Left ventricle myocardium inferior (tissue), 1 donor: ENCODE data around the gene PAFAH2. TPM values are rescaled to one million over a fixed set of nuclear protein-coding genes. Genes with fewer than 3 reads are reported as not detected.

Source experiments
- DNase-seq: peaks from one replicate; pipeline ENCODE4 v3.0.0-alpha.2; 2020
- H3K27ac ChIP-seq: fragments of 200-600 bp; replicated peaks from 2 replicates; pipeline ENCODE4 v1.8.0; 2021
- H3K27me3 ChIP-seq: fragments of 200-600 bp; 2 replicates; pipeline ENCODE4 v1.8.0; 2021; ENCODE audit warnings: low read depth
- H3K36me3 ChIP-seq: fragments of 200-600 bp; 2 replicates; pipeline ENCODE4 v1.8.0; 2021
- H3K4me1 ChIP-seq: fragments of 200-600 bp; 2 replicates; pipeline ENCODE4 v1.8.0; 2021
- H3K4me3 ChIP-seq: fragments of 200-600 bp; 2 replicates; pipeline ENCODE4 v1.8.0; 2021; ENCODE audit warnings: mild to moderate bottlenecking, moderate library complexity
- H3K9me3 ChIP-seq: fragments of 200-600 bp; replicated peaks from 2 replicates; pipeline ENCODE4 v1.8.0; 2021
- CTCF ChIP-seq: fragments of 200-600 bp; IDR thresholded peaks from 2 replicates; pipeline ENCODE4 v1.8.0; 2021; ENCODE audit warnings: antibody characterized with exemption, mild to moderate bottlenecking, borderline replicate concordance
- intact Hi-C: fragments of 100-400 bp; cut with micrococcal nuclease; formaldehyde crosslinking; loops from one replicate; pipeline ENCODE4 v1.11.0; 2022
- total RNA-seq: library from RNA; stranded (reverse); fragmentation: NEBNext Ultra II Directional; extraction: Animal tissue kit (Norgen Biotek cat#: 25700); gene quantifications from one replicate; pipeline ENCODE4 v1.2.1, GENCODE V29; 2021
- donor health status: DM: no; HTN: yes; CAD: no; lungs with severe emphysema.

The PAFAH2 gene
- total RNA-seq, 1 donor from 2014 or later = 10.6 TPM

- intact Hi-C loops = no loop called here
- no peaks in the 10 kb centered on the region for H3K27me3 ChIP-seq
- peaks cover 90% of the 10 kb centered on the region for H3K36me3 ChIP-seq
- H3K9me3 ChIP-seq = no peaks in the 10 kb centered on the region
- TF ChIP-seq CTCF = no peak
- no peak for DNase-seq
- H3K4me1 ChIP-seq = no peaks in the 10 kb centered on the region
- H3K27ac ChIP-seq = no peak overlapping the region
- H3K4me3 ChIP-seq = no peak overlapping the region
Observed at GRCh38 chr1:25977801-25978200, 20.1 kb downstream of the PAFAH2 start.

GRCh38 chr1:25973610-25974321, 24.1 kb downstream of the PAFAH2 start:
- no peak overlapping the region for H3K4me3 ChIP-seq
- DNase-seq = no peak
- TF ChIP-seq CTCF = no peak
- no peaks in the 10 kb centered on the region for H3K4me1 ChIP-seq
- no peak overlapping the region for H3K27ac ChIP-seq
- no peaks in the 10 kb centered on the region for H3K27me3 ChIP-seq
- H3K36me3 ChIP-seq = peaks cover 93% of the 10 kb centered on the region
- no peaks in the 10 kb centered on the region for H3K9me3 ChIP-seq
- intact Hi-C loops = no loop called here

GRCh38 chr1:25971811-25972180, 26.1 kb downstream of the PAFAH2 start:
- H3K27ac ChIP-seq = no peak overlapping the region
- H3K4me1 ChIP-seq = peaks cover 3% of the 10 kb centered on the region
- no peaks in the 10 kb centered on the region for H3K9me3 ChIP-seq
- intact Hi-C loops = no loop called here
- no peaks in the 10 kb centered on the region for H3K27me3 ChIP-seq
- TF ChIP-seq CTCF = no peak
- DNase-seq = no peak
- H3K4me3 ChIP-seq = no peak overlapping the region
- H3K36me3 ChIP-seq = peaks cover 99% of the 10 kb centered on the region

GRCh38 chr1:25971066-25971810, 26.6 kb downstream of the PAFAH2 start:
- Histone ChIP-seq H3K27me3 (no peaks in the 10 kb centered on the region), H3K27ac (no peak overlapping the region), H3K36me3 (peaks cover 98% of the 10 kb centered on the region), H3K4me3 (no peak overlapping the region), H3K4me1 (peaks cover 3% of the 10 kb centered on the region), H3K9me3 (no peaks in the 10 kb centered on the region)
- TF ChIP-seq CTCF = no peak
- intact Hi-C loops = no loop called here
- DNase-seq = no peak

- no peak for DNase-seq
- Histone ChIP-seq H3K27ac (no peak overlapping the region), H3K36me3 (peaks cover 92% of the 10 kb centered on the region), H3K4me3 (no peak overlapping the region), H3K9me3 (no peaks in the 10 kb centered on the region), H3K27me3 (no peaks in the 10 kb centered on the region), H3K4me1 (peaks cover 3% of the 10 kb centered on the region)
- intact Hi-C loops = no loop called here
- no peak for TF ChIP-seq CTCF
Observed at GRCh38 chr1:25967308-25967707, 30.6 kb downstream of the PAFAH2 start.
